GM19372 (cell line): ENCODE data around the gene ARF6.
"Not testable (repeated sequence)": the region's sequence is repeated elsewhere in the genome, so short reads cannot be mapped to it uniquely, and the experiment has no call there.

Experiments
- ATAC-seq: cut with Tn5 transposase; IDR thresholded peaks from one replicate; pipeline ENCODE4 v1.9.1; 2021; ENCODE audit warnings: mild to moderate bottlenecking, low read depth, moderate library complexity; ENCODE audit not compliant: unreplicated experiment

ARF6 gene

GRCh38 chr14:49902679-49903246, 9.9 kb downstream of the ARF6 start:
- ATAC-seq = not testable (repeated sequence)

DNA sequence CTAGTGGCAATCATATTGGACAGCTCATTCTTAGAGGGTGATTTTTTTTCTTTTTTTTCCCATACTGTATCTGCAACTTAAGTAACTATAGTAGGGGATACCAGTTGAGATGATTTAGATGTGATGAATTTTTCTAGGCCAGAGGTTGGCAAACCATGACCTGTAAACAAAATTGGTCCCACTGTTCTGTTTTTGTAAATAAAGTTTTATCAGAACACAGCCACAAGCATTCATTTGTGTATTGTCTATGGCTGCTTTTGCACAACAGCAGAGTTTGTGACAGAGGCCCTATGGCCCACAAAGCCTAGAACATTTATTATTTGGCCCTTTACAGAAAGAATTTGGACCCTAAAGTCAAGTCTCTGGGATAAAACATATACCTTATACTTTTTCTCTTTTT, 11.4 kb downstream of the ARF6 start:
- no peak for ATAC-seq

DNA sequence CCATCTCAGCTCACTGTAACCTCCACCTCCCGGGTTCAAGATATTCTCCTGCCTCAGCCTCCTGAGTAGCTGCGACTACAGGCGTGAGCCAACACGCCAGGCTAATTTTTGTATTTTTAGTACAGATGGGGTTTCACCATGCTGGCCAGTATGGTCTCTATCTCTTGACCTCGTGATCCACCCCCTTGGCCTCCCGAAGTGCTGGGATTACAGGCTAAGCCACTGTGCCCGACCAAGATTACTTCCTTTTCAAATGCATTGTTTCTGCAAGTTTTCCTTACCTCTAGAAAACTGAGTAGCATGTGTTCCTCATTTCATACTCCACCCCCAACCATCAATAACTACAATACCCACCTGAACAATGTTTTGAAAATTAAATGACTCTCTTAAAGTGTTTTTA, 13.1 kb downstream of the ARF6 start:
- no peak for ATAC-seq

DNA sequence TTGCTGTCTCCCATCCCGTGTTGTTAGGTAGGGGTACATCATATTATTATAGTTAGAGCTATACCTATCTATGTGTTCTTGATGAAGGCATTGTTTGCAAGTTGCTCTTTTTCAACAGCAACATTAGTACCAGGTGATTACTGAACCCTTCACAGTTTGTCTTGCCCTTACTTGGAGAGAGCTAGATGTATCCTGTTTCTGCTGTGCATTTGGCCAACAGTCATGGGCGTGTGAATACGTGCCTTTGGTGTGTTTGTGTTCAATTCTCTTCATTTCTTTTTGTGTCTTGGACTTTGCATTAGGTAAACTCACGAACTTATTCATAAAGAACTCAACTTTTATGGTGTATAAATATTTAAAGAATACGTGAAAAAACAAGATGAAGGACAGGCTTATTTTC, 14.3 kb downstream of the ARF6 start:
- no peak for ATAC-seq

DNA sequence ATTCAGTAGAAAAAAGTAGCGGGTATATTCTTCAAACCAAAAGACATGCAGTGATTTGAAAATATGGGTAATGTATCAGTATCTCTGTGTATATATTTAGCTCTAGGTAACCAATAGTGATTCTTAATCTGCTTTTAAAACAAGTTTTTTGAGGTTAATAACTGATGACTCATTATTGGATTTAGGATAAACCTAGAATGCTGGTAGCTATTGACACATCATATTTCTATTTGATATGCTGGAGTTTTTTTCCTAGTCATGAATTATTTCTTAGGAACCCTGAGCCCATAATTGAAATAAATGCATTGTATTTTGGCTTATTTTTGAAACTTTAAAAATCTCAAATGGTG, 15.5 kb downstream of the ARF6 start:
- ATAC-seq = no peak

DNA sequence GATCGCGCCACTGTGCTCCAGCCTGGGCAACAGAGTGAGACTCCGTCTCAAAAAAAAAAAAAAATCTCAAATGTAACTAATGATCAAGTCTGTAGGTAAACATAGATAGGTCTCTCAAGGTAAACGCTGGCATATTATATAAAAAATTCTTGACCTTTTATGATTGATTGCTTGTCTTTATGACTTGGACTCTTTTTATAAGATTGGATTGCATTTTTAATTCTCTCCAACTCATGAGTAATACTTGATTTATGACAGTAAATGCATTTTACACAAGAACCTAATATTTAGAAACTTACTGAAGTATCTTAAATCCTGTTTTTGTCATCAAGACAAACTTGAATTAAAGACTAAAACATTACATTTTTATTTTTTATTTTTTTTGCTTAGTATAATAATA, 16.1 kb downstream of the ARF6 start:
- ATAC-seq = no peak

GRCh38 chr14:49915085-49915484, 22.2 kb downstream of the ARF6 start:
- ATAC-seq = no peak

GRCh38 chr14:49918706-49919105, 25.8 kb downstream of the ARF6 start:
- ATAC-seq = no peak

DNA sequence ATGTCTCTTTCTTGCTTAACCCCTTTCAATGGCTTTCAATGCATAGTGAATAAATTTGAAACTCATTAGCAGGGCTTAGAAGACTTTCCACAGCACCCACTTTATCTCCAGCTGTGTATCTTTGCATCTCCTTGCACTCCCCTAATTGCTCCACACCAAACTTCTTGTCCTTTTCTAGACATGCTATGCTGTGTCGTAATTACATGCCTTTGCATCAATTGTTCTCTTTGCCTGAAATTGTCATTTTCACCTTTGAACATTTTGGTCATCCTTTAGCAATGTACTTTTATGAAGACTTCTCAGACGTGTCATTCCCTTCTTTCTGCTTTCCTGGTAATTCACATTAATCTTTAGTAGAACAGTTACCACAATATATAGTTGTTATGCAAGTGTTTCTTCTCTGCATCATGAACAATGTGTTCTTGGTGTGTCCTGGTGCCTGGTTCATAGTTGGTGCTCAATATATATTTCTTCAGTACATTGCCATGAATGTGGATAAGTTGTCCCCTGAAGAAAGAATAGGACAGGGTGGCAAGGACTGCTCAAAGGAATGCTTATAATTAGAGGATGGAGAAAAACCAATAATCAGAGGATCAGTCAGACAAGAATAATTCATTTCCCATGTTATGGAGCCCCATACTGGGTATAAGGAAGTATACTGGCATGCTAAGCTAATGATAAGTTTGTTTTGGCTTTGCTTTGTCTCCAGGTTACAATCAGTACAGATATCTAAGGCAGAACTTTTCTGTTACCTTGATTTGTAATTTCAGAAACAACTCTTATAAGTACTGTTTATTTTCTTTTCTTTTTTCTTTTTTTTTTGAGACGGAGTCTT, 27.2 kb downstream of the ARF6 start:
- ATAC-seq = no peak

DNA sequence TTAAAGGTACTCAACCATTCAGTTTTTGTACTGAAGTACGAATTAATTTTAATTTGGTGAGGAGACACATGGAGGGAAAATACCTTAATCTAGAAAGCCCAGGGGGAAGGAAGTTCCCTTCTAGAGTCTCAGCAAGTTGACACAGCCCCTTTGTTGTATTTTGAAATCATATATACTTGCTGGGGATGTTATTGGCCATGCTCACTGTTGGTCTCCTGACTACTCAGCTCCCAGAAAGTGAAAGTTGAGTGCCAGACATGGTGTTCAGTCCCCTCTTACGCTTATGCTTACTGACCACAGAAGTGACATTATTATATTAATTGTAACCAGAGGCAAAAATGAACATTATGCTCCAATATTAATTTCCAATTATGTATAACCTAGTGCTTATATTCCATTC, 28.1 kb downstream of the ARF6 start:
- no peak for ATAC-seq

DNA sequence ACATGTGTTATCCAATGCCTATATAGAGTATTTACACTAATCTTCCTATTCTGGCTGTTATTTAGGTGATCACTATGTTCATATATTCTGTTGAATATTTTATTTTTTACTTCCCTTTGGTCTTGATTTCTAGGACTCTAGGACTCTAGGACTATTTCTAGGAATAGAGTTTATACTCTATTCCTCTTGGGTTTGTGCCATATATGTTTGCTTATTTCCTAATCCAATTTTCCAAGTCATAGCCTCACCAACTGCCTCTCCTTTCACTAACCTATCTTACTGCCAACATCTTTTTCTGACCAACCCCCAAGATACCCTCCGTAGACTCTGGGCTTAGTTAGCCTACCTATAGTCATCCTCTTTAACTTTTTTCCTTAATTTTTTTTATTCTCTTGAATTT, 28.5 kb downstream of the ARF6 start:
- ATAC-seq = no peak

DNA sequence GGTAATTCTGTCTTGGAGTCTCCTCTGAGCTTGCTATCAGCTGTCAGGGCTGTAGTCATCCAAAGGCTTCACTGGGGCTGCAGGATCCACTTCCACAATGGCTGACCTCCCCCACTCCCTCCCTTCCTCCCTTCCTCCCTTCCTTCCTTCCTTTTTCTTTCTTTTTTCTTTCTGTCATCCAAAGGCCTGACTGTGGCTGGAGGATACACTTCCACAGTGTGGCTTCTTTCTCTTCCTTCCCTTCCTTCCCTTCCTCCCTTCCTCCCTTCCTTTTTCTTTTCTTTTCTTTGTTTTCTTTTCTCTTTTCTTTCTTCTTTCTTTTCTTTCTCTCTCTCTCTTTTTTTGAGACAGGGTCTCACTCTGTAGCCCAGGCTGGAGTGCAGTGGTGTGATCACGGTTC, 30.6 kb downstream of the ARF6 start:
- ATAC-seq = no peak

GRCh38 chr14:49923881-49924280, 31.0 kb downstream of the ARF6 start:
- no peak for ATAC-seq

GRCh38 chr14:49924852-49925251, 32.0 kb downstream of the ARF6 start:
- ATAC-seq = no peak

- ATAC-seq = no peak
Measured at GRCh38 chr14:49926803-49927202, 33.9 kb downstream of the ARF6 start.

- ATAC-seq = no peak
Measured at GRCh38 chr14:49928015-49928414, 35.1 kb downstream of the ARF6 start.

GRCh38 chr14:49930720-49931119, 37.8 kb downstream of the ARF6 start:
- no peak for ATAC-seq

GRCh38 chr14:49931523-49931922, 38.6 kb downstream of the ARF6 start:
- ATAC-seq = no peak

DNA sequence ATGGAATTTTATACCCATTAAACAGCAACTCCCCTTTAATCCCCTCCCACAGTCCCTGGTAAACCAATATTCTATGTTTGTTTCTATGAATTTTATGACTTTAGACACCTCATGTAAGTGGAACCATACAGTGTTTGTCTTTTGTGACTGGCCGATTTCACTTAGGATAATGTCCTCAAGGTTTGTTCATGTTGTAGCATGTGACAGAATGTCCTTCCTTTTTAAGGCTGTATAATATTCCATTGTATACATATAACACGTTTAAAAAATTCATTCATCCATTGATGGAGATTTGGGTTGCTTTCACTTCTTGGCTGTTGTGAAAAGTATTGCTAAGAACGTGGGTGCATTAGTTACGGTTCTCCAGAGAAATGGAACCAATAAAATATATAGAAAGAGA, 40.2 kb downstream of the ARF6 start:
- no peak for ATAC-seq

- no peak for ATAC-seq
Measured at GRCh38 chr14:49933704-49934103, 40.8 kb downstream of the ARF6 start.

DNA sequence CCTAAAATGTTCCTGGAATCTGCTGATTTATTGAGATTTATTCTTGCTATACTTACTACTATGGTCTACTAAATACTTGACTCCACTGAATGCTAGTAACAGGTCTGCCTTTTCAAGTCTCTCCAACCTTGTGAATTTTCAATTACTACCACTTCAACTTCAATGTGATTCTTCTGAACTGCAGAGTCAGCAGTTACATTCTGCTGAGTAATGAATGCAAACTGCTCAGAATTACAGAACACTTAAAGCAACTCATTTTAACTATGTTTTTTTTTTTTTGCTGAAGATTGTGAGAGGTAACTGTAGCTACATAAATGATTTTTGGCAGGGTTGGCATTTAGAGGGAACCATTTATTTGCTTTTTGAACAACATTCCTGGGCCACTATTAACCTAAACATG, 41.8 kb downstream of the ARF6 start:
- no peak for ATAC-seq

- ATAC-seq = no peak
Measured at GRCh38 chr14:49935526-49935925, 42.6 kb downstream of the ARF6 start.
